ENCODE measurements around the gene RPL6.
A peak's percentile ranks its signal among the peaks of the same experiment; 100 is the strongest.
"Not testable (repeated sequence)": the region's sequence is repeated elsewhere in the genome, so short reads cannot be mapped to it uniquely, and the experiment has no call there.

RPL6 gene

GRCh38 chr12:112409064-112409905 is at the start of gene RPL6:
TSS of gene RPL6 (minus strand) at chr12:112409605. CDS start at chr12:112408656, 949 bp downstream.
- Histone ChIP-seq H3K4me1 (ENCODE audit: control insufficient read depth, insufficient read depth, low read length) (peaks cover 25% of the 10 kb centered on the region), H3K9ac (ENCODE audit: low read length) (peak within 1 kb of the TSS; percentile 90), H3K9me3 (ENCODE audit: control insufficient read depth, low read length) (no peaks in the 10 kb centered on the region), H3K27me3 (ENCODE audit: control insufficient read depth, insufficient read depth, low read length) (no peaks in the 10 kb centered on the region), H3K36me3 (ENCODE audit: control insufficient read depth, insufficient read depth, low read length) (peaks cover 13% of the 10 kb centered on the region), H3K4me3 (ENCODE audit: low read length) (peak within 1 kb of the TSS; percentile 92)

GRCh38 chr12:112458751-112459150 is 49.3 kb upstream of the RPL6 start:
- Histone ChIP-seq H3K4me1 (ENCODE audit: control insufficient read depth, insufficient read depth, low read length) (no peaks in the 10 kb centered on the region), H3K9me3 (ENCODE audit: control insufficient read depth, low read length) (no peaks in the 10 kb centered on the region), H3K9ac (ENCODE audit: low read length) (no peak overlapping the region), H3K27me3 (ENCODE audit: control insufficient read depth, insufficient read depth, low read length) (no peaks in the 10 kb centered on the region), H3K4me3 (ENCODE audit: low read length) (no peak overlapping the region), H3K36me3 (ENCODE audit: control insufficient read depth, insufficient read depth, low read length) (peaks cover 8% of the 10 kb centered on the region)

GRCh38 chr12:112458330-112458729 is 48.9 kb upstream of the RPL6 start:
- Histone ChIP-seq H3K9ac (ENCODE audit: low read length) (no peak overlapping the region), H3K4me3 (ENCODE audit: low read length) (no peak overlapping the region), H3K9me3 (ENCODE audit: control insufficient read depth, low read length) (no peaks in the 10 kb centered on the region), H3K27me3 (ENCODE audit: control insufficient read depth, insufficient read depth, low read length) (no peaks in the 10 kb centered on the region), H3K36me3 (ENCODE audit: control insufficient read depth, insufficient read depth, low read length) (peaks cover 8% of the 10 kb centered on the region), H3K4me1 (ENCODE audit: control insufficient read depth, insufficient read depth, low read length) (no peaks in the 10 kb centered on the region)

GRCh38 chr12:112457142-112457541 is 47.7 kb upstream of the RPL6 start:
- H3K9me3 ChIP-seq (ENCODE audit: control insufficient read depth, low read length); H3K27me3 ChIP-seq (ENCODE audit: control insufficient read depth, insufficient read depth, low read length); H3K4me3 ChIP-seq (ENCODE audit: low read length); H3K36me3 ChIP-seq (ENCODE audit: control insufficient read depth, insufficient read depth, low read length); H3K9ac ChIP-seq (ENCODE audit: low read length); H3K4me1 ChIP-seq (ENCODE audit: control insufficient read depth, insufficient read depth, low read length): not testable (repeated sequence)

GRCh38 chr12:112456029-112456428 is 46.6 kb upstream of the RPL6 start:
- Histone ChIP-seq H3K36me3 (ENCODE audit: control insufficient read depth, insufficient read depth, low read length) (peaks cover 8% of the 10 kb centered on the region), H3K4me3 (ENCODE audit: low read length) (no peak overlapping the region)

GRCh38 chr12:112450725-112451124 is 41.3 kb upstream of the RPL6 start:
- Histone ChIP-seq H3K9me3 (ENCODE audit: control insufficient read depth, low read length) (no peaks in the 10 kb centered on the region), H3K36me3 (ENCODE audit: control insufficient read depth, insufficient read depth, low read length) (peaks cover 8% of the 10 kb centered on the region), H3K4me3 (ENCODE audit: low read length) (no peak overlapping the region), H3K9ac (ENCODE audit: low read length) (no peak overlapping the region), H3K4me1 (ENCODE audit: control insufficient read depth, insufficient read depth, low read length) (no peaks in the 10 kb centered on the region), H3K27me3 (ENCODE audit: control insufficient read depth, insufficient read depth, low read length) (no peaks in the 10 kb centered on the region)

More at GRCh38 chr12:112456029-112456428, 46.6 kb upstream of the RPL6 start:
- H3K27me3 ChIP-seq (ENCODE audit: control insufficient read depth, insufficient read depth, low read length), result no peaks in the 10 kb centered on the region
- H3K9me3 ChIP-seq (ENCODE audit: control insufficient read depth, low read length), result no peaks in the 10 kb centered on the region
- H3K4me1 ChIP-seq (ENCODE audit: control insufficient read depth, insufficient read depth, low read length), result no peaks in the 10 kb centered on the region
- H3K9ac ChIP-seq (ENCODE audit: low read length), result no peak overlapping the region

- H3K27me3 ChIP-seq (ENCODE audit: control insufficient read depth, insufficient read depth, low read length); H3K4me1 ChIP-seq (ENCODE audit: control insufficient read depth, insufficient read depth, low read length); H3K9ac ChIP-seq (ENCODE audit: low read length); H3K9me3 ChIP-seq (ENCODE audit: control insufficient read depth, low read length); H3K36me3 ChIP-seq (ENCODE audit: control insufficient read depth, insufficient read depth, low read length); H3K4me3 ChIP-seq (ENCODE audit: low read length): not testable (repeated sequence)
Observed at GRCh38 chr12:112448165-112448564, 38.8 kb upstream of the RPL6 start.

- Histone ChIP-seq H3K4me1 (ENCODE audit: control insufficient read depth, insufficient read depth, low read length) (no peaks in the 10 kb centered on the region), H3K27me3 (ENCODE audit: control insufficient read depth, insufficient read depth, low read length) (no peaks in the 10 kb centered on the region), H3K9ac (ENCODE audit: low read length) (no peak overlapping the region), H3K4me3 (ENCODE audit: low read length) (no peak overlapping the region), H3K9me3 (ENCODE audit: control insufficient read depth, low read length) (no peaks in the 10 kb centered on the region), H3K36me3 (ENCODE audit: control insufficient read depth, insufficient read depth, low read length) (no peaks in the 10 kb centered on the region)
Observed at GRCh38 chr12:112447106-112447505, 37.7 kb upstream of the RPL6 start.

- H3K27me3 ChIP-seq (ENCODE audit: control insufficient read depth, insufficient read depth, low read length), result no peaks in the 10 kb centered on the region
- H3K4me3 ChIP-seq (ENCODE audit: low read length), result no peak overlapping the region
- no peaks in the 10 kb centered on the region for H3K9me3 ChIP-seq (ENCODE audit: control insufficient read depth, low read length)
- H3K4me1 ChIP-seq (ENCODE audit: control insufficient read depth, insufficient read depth, low read length), result no peaks in the 10 kb centered on the region
- no peak overlapping the region for H3K9ac ChIP-seq (ENCODE audit: low read length)
- no peaks in the 10 kb centered on the region for H3K36me3 ChIP-seq (ENCODE audit: control insufficient read depth, insufficient read depth, low read length)
Observed at GRCh38 chr12:112446008-112446725, 36.8 kb upstream of the RPL6 start.

- Histone ChIP-seq H3K27me3 (ENCODE audit: control insufficient read depth, insufficient read depth, low read length) (no peaks in the 10 kb centered on the region), H3K4me3 (ENCODE audit: low read length) (no peak overlapping the region), H3K4me1 (ENCODE audit: control insufficient read depth, insufficient read depth, low read length) (no peaks in the 10 kb centered on the region), H3K36me3 (ENCODE audit: control insufficient read depth, insufficient read depth, low read length) (no peaks in the 10 kb centered on the region), H3K9ac (ENCODE audit: low read length) (no peak overlapping the region), H3K9me3 (ENCODE audit: control insufficient read depth, low read length) (no peaks in the 10 kb centered on the region)
Observed at GRCh38 chr12:112443916-112444315, 34.5 kb upstream of the RPL6 start.

- not testable (repeated sequence) for H3K36me3 ChIP-seq (ENCODE audit: control insufficient read depth, insufficient read depth, low read length); H3K9ac ChIP-seq (ENCODE audit: low read length); H3K4me3 ChIP-seq (ENCODE audit: low read length); H3K27me3 ChIP-seq (ENCODE audit: control insufficient read depth, insufficient read depth, low read length); H3K4me1 ChIP-seq (ENCODE audit: control insufficient read depth, insufficient read depth, low read length); H3K9me3 ChIP-seq (ENCODE audit: control insufficient read depth, low read length)
Observed at GRCh38 chr12:112440653-112441052, 31.2 kb upstream of the RPL6 start.

GRCh38 chr12:112439769-112440168 is 30.4 kb upstream of the RPL6 start:
- H3K9me3 ChIP-seq (ENCODE audit: control insufficient read depth, low read length), result no peaks in the 10 kb centered on the region
- no peak overlapping the region for H3K4me3 ChIP-seq (ENCODE audit: low read length)
- no peak overlapping the region for H3K9ac ChIP-seq (ENCODE audit: low read length)
- no peaks in the 10 kb centered on the region for H3K36me3 ChIP-seq (ENCODE audit: control insufficient read depth, insufficient read depth, low read length)
- no peaks in the 10 kb centered on the region for H3K4me1 ChIP-seq (ENCODE audit: control insufficient read depth, insufficient read depth, low read length)
- H3K27me3 ChIP-seq (ENCODE audit: control insufficient read depth, insufficient read depth, low read length), result no peaks in the 10 kb centered on the region

Measured in mucosa of stomach (tissue), 1 donor.